Superior temporal gyrus (tissue), 1 donor: Measurements from ENCODE around the gene PRAF2.

Source experiments
- DNase-seq: peaks from one replicate; pipeline ENCODE4 v3.0.0-alpha.2; 2016; ENCODE audit errors: extremely low spot score

Gene PRAF2

DNA sequence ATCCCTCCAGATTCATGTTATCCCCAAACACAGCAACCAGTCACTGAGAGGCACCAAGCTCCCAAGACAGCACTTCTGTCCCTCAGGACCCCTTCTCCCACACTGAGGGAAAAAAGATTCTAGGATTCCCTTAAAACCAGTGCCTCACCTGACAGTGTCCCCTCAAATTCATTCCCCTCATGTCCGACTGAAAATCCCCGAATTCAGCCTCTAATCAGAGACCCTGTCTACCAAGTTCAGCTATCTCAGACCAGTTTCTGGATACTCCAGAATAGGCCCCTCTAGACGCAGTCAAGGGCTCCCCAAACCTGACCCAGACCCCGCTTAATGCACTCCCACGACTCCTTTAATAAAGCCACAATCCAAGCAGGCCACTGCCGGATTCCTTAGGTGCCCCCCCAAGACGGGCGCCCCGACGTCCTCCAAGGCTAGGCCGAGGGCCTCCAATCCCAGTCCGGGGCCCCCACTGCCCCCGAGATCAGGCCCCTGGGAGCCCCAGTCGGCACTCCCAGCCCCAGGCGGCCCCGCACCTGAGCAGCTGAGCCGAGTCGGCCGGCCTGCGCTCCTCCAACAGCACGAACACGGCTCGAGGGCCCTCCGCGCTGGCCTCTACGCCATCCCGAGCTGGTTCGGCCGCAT is 31.1 kb downstream of the PRAF2 start:
- no peak for DNase-seq

DNA sequence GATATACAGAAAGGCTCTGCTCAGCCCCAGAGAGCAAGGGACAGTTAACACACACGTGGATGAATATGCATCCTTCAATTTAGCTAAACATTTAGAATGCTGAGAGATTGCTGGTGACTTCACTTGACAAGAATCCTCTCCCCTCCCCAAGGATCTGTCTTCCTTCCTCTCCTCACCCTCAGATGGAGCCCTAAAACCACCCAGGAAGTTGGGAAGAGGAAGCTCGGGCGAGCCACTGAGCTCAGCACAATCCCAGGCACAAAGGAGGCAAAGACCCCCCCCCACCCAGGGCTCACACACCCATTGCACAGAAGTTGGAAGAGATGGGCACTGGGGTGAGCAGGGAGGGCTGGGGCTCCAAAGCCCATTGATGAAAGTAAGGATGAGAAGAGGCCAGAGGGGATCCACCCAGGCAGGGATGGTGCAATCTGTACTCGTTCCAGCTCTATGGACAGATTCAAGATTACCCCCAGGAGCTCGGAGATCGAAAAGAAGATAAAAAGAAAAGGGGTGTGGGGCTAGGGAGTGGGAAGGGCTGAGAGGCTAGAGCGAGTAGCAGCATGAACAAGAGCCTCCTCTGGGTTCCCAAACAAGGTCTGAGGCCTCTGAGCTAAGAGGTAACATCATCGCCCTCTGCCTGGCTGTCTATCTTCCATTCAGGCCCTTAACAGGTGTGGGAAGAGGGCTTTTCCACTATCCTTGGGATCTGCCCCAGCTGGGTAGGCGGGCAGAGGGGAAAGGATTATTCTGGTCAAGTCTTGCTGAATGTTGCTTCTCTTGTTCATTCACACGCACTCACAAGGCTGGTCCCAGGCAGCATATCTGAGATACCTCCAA is 31.8 kb downstream of the PRAF2 start:
- peak; percentile 10 for DNase-seq

DNA sequence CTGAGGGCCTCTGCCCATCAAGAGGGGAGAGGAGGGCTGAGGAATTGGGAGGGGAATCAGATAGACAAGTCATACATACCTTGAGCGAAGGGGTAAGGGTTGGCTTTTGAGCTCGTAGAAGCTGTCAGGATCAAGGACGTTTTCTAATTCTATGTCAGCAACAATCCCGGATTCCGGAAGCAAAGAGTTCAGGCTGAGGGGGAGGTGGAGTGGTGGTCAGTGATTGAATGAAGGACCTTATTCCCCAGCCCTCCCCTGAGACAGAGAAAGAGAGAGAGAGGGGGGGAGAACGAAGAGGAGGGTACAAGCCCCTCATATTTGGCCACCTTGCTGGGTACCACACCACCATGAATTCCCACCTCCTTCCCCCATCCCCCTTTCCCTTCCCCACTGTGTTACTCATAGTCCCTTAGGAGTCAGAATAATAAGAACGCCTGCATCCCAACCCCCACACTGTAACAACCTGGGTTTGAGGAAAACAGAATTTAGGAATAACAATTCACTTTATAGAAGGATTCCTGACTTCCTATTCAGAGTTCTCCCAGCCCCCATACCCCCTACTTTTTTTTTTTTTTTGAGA is 33.3 kb downstream of the PRAF2 start:
- DNase-seq: no peak

GRCh38 chrX:49039598-49040375 is 34.0 kb downstream of the PRAF2 start:
- peak; percentile 27 for DNase-seq

DNA sequence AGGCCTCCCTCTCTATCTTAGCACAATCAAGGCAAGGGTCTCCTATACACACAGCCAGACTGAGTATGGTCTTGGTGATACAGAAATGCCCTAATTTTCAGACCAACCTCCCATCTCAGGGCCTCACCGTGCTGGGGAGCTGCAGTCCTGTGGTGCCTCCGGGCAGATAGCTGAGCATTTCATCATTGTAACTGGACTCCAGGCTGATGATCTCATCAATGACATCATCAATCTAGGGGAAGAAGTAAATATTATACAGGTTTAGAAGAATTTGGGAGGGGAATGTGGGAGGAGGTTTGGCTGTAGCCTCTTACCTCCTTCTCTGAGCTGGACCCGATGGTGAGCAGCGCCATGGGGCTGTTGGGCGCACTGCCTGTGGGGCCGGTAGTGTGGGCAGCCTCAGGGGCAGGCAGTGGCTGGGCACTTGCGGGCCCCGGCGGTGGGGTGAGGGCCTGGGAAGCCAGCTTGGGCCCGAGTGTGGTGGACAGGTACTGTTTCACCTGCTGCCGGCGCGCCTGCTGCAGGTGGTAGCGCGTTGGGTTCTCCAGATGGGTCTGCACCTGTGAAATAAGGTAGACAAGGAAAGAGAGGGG is 35.8 kb downstream of the PRAF2 start:
- no peak for DNase-seq

GRCh38 chrX:49030283-49030682 is 43.5 kb downstream of the PRAF2 start:
- DNase-seq: no peak

- DNase-seq: no peak
Measured at GRCh38 chrX:49029876-49030275, 43.9 kb downstream of the PRAF2 start.
